ENCODE measurements around the gene RBM15B.

DNA sequence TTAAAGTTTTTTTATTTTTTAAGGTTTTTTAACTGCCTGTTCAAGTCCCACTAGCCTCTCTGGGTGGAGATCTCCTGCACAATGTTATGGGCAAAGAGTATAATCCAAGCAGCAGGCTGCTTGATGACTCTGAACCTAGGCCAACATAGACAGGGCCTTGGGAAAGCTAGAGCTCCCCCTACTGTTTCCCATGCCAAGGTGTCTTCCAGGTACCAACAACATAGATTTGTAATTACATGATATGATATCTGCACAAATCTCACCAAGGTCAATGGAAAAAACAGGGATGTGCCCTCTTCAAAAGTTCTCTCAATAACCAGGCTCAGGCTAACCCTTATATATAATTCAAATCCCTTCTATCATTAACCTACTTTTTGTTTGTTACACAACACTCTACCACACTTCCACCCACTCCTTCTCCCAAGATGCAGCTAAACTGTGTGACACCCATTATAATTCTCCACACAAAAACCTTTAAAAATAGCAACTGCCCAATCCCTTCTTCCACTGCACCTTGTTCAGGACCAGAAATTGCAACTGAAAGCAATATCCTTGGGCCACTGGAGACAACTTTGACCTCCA lies 43.8 kb downstream of the RBM15B start:
- TF ChIP-seq, protein P1, sequence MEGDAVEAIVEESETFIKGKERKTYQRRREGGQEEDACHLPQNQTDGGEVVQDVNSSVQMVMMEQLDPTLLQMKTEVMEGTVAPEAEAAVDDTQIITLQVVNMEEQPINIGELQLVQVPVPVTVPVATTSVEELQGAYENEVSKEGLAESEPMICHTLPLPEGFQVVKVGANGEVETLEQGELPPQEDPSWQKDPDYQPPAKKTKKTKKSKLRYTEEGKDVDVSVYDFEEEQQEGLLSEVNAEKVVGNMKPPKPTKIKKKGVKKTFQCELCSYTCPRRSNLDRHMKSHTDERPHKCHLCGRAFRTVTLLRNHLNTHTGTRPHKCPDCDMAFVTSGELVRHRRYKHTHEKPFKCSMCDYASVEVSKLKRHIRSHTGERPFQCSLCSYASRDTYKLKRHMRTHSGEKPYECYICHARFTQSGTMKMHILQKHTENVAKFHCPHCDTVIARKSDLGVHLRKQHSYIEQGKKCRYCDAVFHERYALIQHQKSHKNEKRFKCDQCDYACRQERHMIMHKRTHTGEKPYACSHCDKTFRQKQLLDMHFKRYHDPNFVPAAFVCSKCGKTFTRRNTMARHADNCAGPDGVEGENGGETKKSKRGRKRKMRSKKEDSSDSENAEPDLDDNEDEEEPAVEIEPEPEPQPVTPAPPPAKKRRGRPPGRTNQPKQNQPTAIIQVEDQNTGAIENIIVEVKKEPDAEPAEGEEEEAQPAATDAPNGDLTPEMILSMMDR (IDR thresholded peaks at IDR 0.05): peak; percentile 81
- TF ChIP-seq, protein P2, sequence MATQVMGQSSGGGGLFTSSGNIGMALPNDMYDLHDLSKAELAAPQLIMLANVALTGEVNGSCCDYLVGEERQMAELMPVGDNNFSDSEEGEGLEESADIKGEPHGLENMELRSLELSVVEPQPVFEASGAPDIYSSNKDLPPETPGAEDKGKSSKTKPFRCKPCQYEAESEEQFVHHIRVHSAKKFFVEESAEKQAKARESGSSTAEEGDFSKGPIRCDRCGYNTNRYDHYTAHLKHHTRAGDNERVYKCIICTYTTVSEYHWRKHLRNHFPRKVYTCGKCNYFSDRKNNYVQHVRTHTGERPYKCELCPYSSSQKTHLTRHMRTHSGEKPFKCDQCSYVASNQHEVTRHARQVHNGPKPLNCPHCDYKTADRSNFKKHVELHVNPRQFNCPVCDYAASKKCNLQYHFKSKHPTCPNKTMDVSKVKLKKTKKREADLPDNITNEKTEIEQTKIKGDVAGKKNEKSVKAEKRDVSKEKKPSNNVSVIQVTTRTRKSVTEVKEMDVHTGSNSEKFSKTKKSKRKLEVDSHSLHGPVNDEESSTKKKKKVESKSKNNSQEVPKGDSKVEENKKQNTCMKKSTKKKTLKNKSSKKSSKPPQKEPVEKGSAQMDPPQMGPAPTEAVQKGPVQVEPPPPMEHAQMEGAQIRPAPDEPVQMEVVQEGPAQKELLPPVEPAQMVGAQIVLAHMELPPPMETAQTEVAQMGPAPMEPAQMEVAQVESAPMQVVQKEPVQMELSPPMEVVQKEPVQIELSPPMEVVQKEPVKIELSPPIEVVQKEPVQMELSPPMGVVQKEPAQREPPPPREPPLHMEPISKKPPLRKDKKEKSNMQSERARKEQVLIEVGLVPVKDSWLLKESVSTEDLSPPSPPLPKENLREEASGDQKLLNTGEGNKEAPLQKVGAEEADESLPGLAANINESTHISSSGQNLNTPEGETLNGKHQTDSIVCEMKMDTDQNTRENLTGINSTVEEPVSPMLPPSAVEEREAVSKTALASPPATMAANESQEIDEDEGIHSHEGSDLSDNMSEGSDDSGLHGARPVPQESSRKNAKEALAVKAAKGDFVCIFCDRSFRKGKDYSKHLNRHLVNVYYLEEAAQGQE (IDR thresholded peaks at IDR 0.05; ENCODE audit: insufficient read depth in 1 of 2, low read depth in 2 of 2, low read length in 1 of 2): no peak
- no peak for TF ChIP-seq POLR2AphosphoS5 (IDR thresholded peaks at IDR 0.05; ENCODE audit: low read depth, low read length)
- no peak for TF ChIP-seq SIN3A (IDR thresholded peaks at IDR 0.05; ENCODE audit: borderline replicate concordance, insufficient read depth, low read depth, low read length)
- no peak for TF ChIP-seq TCF7L2 (IDR thresholded peaks at IDR 0.05; ENCODE audit: low read depth, low read length)

Data from Panc1 (cell line).